Measurements from ENCODE around the gene SHBG.
A peak's percentile ranks its signal among the peaks of the same experiment; 100 is the strongest.

Gene SHBG

DNA sequence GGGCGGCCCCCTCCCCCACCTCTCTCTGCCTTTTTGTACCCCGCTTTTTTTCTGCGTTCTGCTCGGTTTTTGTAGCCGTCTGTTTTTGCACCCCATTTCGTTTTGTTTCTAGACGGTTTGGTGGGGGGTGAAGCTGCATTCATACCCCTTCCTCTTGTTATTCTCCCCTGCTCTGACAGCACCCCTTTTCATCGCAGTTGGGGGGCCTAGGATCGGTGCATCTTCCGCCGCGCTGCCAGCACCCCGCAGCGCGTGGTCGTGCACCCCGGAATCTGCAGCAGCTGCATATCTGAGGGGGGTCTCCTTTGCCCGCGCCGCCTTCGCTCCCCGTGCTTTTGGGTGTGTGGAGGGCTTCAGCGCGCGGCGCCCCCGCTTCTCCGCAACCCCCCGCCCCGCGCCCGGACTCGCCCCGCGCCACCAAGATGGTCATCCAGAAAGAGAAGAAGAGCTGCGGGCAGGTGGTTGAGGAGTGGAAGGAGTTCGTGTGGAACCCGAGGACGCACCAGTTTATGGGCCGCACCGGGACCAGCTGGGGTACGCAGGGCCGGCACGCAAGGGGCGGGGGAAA, 21.2 kb downstream of the SHBG start:
- no peak for DNase-seq

DNA sequence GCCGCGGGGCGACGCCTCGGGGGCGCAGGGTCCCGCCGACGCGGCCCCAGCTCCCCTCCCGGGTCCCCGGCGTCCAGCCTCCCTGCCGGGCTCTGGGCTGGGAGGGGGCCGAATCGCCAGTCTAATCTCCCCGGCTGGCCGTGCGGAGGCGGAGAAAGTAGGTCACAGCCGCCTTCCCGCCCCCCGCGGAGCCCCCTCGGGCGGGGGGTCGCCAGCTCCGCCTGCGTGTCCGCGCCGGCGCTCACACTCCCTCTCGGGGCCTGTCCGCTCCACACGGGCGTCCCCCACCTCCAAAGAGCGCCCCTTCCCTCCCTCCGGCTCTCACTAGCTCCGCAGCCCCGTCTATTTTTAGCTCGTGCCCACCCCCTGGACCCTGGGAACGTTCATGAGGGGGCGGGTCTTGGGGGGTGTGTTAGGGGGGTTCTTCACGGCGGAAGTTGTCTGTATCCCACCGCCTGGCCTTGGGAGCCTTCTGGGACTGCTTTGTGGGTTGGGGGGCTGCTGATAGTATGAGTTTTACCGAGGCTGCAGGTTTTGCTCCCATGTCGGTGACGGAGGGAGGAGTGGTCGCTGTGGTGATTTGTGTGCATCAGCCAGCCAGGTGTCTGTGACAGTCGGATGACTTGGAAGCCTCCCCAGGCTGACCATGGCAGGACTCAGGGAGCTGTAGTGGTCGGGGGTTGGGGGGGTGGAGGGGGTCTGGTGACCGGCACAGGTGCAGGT, 21.9 kb downstream of the SHBG start:
- DNase-seq, result no peak

- DNase-seq, result no peak
These were observed 22.7 kb downstream of the SHBG start for GRCh38 chr17:7652388-7653356.

- DNase-seq, result no peak
These were observed 25.1 kb downstream of the SHBG start for GRCh38 chr17:7654832-7655540.

- no peak for DNase-seq
These were observed 25.6 kb downstream of the SHBG start for GRCh38 chr17:7655541-7655840.

DNA sequence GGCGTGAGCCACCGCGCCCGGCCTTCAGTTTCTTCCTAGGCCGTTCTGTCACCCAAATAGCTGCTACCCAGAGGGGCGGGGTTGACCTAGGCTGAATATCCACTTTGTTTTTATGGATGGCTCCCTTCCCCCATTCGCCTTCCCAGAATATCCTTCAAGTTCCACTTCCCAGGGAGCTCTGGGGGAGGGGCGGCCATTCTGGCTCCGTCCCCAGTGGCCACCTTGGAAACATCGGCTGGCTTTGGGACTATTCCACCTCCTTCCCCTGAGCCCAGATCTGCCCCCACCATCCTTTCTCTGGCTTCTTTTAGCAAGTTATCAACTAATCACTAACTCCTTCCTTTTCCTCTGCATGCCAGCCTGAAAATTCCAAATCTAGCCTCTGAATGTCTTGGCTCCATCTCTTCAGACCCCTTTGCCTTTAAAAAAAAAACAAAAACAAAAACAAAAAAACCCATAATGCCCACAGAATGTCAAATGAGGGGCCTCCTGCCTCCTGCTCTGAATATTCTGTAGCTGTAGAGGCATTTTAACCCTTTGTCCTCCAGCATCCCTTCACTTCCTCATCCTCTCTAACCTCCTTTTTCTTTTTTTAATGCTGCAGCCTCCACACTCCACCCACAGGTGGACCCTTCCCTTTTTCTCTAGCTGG, 27.1 kb downstream of the SHBG start:
- DNase-seq, result no peak

DNA sequence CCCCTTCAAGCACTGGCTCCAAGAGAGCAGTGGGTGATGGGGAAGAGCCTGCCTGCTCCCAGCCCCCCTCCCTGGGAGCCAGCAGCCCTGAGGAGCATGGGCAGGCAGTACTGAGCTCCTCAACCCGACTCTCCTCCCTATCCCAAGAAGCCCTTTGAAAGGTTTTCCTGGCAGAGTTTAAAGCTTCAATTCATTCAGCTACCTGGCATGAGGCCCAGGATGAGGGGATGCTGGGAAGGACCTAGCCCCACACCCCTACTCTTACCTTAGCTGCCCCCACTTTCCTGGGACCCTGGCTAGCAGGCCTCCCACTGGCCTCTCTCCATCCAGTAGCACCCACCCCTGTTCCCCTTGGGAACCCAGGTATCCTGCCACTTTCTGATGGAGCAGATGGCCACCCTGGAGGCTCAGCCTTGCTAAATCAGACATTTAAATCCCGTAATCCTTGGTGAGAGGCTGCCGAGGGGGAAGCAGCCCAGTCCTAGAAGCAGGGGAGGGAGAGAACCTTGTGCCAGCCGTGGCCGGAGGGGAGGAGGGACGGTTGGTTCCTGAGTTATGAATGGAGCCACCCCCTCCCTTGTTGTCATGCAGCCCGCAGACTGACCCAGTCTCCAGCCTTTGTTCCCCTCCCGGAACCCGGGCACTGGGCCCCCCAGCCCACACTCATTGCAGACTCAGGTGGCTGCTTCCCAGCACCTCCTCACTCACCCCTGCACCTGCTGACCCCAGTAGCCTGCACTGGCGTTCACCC, 37.9 kb downstream of the SHBG start:
- no peak for DNase-seq

GRCh38 chr17:7668482-7668881, 38.5 kb downstream of the SHBG start:
- no peak for DNase-seq

DNA sequence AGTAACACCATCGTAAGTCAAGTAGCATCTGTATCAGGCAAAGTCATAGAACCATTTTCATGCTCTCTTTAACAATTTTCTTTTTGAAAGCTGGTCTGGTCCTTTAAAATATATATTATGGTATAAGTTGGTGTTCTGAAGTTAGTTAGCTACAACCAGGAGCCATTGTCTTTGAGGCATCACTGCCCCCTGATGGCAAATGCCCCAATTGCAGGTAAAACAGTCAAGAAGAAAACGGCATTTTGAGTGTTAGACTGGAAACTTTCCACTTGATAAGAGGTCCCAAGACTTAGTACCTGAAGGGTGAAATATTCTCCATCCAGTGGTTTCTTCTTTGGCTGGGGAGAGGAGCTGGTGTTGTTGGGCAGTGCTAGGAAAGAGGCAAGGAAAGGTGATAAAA, 43.3 kb downstream of the SHBG start:
- peak in 1 of 2 donors; percentile 43 for DNase-seq

DNA sequence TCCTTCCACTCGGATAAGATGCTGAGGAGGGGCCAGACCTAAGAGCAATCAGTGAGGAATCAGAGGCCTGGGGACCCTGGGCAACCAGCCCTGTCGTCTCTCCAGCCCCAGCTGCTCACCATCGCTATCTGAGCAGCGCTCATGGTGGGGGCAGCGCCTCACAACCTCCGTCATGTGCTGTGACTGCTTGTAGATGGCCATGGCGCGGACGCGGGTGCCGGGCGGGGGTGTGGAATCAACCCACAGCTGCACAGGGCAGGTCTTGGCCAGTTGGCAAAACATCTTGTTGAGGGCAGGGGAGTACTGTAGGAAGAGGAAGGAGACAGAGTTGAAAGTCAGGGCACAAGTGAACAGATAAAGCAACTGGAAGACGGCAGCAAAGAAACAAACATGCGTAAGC, 45.0 kb downstream of the SHBG start:
- DNase-seq, result no peak

DNA sequence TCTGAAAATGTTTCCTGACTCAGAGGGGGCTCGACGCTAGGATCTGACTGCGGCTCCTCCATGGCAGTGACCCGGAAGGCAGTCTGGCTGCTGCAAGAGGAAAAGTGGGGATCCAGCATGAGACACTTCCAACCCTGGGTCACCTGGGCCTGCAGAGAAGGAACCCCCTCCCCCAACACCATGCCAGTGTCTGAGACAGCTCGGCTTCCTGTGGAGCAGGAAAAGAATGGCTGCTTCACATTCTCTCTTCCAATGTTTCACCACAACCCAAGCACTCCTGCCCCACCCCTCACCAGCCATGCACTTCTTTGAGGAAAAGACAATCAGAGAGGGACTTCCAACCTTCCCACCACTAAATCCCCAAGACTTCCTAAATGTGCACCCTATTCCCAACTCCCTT, 46.6 kb downstream of the SHBG start:
- DNase-seq, result no peak

GRCh38 chr17:7677388-7678067, 47.6 kb downstream of the SHBG start:
- DNase-seq, result no peak
